DMS114 treated with DMSO at 0.1 percent for 48 hours (cell line): ENCODE measurements around the gene FRS3.

Experiments
- DNase-seq: peaks from one replicate; lab custom pipeline; 2025; ENCODE audit not compliant: unreplicated experiment; lab: John Stamatoyannopoulos, UW

Gene FRS3

DNA sequence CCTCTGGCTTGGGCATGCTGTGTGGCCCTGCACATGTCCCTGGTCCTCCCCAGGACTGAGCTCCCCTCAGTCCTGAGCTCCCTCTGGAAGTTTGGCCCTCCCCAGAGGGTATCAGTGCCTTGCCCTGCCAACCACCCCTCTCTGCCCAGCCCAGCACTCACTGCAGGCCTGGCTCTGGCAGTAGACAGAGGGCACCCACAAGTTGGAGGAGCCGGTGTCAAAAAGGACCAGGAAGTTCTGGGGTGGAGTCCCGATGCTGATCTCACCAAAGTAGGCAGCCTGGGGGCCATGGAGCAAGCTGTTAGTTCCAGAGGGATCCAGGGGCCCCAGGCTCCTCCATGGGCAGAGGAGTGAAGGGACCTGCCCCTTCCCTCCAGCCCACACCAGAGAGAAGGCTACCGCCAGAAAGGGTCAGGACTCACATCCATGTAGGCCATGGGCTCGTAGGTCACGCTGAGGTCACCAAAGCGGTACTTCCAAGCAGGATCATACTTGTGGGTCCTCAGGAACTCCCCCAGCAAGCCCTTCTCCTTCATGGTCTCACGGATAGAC lies 35.4 kb downstream of the FRS3 start:
- DNase-seq = no peak

DNA sequence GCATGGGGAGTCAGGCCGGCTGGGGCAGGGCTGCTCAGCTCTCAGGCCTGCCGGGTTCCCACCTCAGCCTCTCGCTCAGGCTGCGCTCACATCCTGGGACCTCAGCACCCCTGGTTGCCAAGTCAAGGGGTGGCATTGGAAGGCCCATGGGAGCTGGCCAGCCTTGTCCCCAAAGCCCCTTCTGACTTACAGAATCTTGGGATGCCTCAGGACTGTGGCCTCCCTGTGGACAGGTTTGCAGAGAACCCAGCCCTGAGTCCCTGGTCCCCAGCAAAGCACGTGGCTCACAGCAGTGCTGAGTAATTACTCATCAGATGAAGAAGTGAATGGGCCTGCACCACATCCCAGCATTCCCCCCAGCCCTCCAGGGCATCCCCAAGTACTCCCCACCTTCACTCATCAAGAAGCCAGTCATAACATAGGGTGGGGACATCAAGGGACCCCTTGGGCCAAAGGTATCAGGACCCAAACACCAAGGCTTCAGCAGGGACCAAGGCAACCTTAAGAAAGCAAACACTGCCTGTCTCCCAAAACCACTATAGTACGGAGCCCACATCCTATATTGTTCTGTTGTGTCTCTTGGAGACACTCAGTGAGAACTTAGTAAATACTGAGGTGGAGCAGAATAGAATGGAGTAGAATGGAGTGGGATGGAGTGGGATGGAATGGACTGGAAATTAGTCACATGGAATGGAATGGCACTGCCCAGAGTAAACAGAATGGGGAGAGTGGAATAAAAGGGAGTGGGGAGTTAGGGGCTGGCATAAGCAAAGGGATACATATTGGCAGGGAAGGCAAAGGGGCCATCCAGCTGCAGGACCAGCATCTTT lies 36.1 kb downstream of the FRS3 start:
- DNase-seq = no peak

DNA sequence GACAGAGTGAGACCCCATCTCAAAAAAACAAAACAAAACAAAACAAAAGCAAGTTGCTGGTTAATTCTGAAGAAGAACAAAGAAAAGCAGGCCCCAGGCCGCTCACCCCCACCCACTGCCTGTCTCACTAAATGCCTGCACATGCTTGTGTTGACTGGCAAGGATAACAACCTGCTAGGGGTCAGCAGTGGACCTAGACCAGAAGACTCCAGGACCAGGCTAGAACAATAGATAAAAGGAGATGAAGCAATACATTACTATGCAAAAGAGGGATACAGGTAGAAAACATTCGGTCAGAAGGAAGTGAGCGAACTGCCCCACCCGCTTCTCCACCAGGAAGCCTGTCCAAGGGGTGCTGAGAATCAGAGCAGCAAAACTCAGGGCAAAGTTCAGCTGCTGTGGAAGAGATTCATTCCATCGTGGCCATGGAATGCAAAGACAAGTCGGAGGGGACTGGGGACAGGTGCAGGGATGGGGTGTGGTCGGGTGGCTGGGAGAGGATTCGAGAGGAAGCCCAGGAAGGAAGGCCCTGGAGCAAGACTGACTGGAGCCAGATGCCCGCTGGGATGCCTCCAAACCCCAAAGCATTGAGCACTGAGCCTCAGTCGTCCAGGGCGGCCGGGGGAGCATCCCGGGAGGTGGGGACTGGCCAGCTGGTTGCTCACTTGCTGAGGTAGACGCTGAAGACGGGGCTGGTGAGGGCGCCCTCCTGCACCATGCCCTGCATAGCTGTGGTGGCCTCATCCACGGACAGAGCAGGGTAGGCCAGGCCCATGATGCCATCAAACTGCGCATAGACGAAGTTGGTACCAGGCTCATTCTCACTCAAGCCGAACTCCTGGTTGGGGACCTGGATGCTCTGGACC lies 37.8 kb downstream of the FRS3 start:
- DNase-seq = no peak

DNA sequence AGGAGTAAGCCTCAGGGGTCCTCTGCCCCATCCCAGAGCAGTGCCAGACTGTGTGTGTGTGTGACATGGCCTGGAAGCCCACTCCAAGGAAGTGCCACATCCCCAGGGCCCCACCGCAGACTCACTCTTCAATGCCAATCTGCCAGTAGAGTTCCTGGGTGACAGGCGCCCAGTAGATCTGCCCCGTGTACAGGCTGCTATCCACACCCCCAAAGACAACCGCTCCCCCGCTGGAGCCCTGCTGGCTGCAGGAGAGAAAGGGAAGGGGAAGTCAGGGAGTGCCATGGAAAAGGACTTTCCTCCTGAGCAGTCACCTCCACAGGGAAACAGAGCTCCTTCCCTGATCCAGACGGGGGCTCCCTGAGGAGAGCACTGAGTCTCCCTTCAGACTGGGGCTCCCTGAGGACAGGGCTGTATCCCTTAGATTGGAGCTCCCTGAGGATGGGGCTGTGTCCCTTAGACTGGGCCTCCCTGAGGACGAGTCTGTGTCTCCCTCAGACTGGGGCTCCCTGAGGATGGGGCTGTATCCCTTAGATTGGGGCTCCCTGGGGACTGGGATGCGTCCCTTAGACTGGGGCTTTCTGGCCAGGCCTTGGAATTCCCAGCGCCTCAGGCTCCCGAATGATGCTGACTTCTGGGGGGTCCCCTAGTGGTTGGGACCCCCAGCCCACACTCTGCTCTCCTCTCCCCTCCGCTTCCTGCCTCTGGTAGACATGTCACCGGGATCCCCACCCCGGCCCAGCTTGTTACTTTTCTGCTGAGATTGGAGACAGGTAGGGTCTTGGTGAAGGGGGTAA lies 39.1 kb downstream of the FRS3 start:
- DNase-seq = no peak

DNA sequence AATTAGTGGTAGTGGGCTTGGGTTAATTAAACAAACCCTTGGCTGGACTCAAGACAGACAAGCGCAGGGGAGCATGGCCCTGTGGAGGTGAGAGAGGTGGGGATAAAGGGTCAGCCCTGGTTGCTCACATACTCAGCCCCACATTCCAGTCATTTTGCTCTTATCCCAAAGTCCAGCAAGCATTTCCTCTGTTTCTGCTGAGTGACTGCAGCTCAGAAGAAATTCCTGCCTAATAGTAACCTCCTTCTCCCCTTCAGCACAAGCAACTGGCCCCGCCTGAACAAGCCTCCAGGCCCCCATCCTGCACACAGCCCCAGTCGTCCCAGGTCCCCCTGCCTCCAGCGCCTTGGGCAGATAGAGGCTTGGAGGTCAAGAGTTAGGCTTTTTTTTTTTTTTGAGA lies 40.7 kb downstream of the FRS3 start:
- no peak for DNase-seq

DNA sequence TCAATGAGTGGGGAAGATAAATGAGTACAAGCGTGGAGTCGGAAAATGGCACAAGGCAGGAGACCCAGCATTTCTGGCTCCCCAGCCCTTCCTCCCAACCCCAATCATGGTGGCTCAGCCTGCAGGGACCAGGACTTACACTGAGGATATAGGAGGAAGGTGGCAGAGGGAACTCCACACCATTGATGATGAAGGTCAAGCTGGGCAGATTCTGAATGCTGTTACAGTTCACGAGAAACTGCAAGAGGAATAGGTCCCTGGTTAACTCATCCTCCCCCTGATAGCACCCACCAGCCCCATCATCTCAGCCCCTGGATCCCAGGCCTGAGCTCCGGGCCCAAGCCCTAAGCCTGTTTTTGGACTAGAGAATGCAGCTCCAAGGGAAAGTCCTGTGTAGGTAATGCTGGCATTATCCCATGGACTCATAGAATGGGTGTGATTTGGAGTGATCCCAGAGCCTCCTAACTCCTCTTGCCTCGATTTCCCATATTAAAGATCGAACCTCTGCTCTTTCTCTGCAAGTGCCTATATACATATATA lies 42.0 kb downstream of the FRS3 start:
- DNase-seq = no peak

DNA sequence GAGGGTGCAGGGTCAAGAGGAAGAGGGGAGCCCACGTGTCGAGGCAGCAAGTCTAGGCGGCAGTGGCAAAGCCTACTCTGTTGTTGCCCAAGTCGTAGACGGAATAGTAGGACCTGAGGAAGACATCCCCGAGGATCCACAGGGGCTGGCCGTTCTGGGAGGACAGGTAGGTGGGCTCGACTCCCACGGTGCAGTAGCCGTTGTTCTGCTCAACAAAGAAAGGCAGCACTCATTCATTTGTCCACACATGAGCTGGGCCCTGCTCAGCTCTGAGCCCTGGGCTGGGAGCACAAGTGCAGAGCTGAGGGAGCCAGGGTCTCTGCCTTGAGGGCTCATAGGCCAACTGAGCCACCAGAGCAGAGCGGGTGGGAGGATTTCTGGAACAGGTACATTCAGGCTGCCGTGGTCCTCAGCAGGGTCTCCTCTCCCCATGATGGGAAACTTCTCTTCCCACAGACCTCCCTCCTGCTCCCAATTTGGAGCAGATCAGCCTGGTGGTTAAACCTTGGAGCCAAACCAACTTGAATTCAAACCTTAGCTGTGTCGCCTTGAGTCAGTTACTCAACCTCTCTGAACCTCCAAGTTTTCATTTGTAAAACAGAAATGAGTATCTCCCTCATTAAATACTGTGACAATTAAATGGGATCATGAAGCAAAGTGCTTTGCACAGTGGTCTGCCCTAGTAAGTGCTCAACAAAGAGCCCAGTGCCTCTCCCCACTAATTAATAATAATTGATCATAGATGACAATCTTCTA lies 42.7 kb downstream of the FRS3 start:
- no peak for DNase-seq

DNA sequence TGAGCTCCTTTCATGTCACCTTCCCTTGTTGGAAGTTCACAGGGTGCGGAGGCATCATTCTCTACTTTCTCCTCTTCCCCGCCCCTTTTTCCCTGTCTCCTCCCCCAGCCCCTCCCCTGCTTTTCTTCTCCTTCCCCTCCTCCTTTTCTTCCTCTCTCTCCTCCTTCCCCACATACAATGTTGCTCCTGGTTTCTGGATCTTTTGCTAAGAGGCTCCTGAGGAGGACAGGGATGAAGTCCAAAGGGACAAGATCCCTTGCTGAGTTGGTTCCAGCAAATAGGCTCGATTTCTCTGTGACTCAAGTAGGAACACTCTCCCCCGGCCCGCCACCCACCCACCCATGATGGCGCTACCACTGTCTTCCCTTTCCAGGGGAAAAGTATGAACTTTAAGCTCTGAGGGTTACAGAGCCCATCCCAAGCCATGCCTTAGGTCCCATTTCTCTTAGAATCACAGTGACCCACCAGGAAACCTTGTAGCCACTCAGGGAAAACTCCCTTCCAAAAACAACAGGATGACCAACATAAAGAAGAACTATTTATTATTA lies 43.4 kb downstream of the FRS3 start:
- DNase-seq = no peak

DNA sequence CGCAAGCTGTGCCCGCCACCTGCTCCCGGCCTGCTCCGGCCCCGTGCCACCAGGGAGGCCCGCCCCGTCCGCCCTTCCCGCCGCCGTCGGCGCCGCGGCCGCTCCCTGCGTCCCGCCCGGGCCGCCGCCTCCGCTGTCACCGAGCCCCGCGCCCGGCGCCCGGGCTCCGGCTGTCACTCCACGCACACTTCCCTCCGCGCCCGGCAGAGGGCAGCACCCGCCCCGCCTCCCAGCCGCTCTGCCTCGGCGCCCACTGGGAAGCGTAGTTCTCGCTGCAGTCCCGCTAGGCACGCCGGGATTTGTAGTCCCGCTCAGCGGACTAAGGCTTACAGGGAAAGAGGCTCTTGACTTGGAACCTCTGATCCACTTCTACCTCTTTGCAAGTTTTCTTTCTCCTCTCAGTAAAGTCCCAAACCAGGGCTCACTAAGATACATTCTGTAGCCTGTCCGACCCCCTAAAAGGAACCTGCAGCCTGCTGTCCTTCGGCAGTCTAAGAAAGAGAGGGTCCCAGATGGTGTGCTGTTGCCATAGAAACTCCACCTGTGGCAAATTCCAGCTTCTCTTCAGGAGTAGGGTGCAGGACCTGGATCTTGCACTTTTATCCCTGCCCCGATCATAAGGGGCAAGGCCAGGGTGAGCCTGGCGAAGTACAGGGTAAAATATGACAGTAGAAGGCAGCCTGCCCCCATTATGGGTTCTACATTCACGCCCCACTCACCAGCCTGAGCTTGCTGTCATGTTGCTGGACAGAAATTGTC lies 44.1 kb downstream of the FRS3 start, which contains the start of gene TFEB:
TFEB (minus strand) TSS at position 182 of the 759 bp plus-strand sequence. CDS start 44,395 bp downstream, outside the sequence.
- DNase-seq = peak; percentile 93

DNA sequence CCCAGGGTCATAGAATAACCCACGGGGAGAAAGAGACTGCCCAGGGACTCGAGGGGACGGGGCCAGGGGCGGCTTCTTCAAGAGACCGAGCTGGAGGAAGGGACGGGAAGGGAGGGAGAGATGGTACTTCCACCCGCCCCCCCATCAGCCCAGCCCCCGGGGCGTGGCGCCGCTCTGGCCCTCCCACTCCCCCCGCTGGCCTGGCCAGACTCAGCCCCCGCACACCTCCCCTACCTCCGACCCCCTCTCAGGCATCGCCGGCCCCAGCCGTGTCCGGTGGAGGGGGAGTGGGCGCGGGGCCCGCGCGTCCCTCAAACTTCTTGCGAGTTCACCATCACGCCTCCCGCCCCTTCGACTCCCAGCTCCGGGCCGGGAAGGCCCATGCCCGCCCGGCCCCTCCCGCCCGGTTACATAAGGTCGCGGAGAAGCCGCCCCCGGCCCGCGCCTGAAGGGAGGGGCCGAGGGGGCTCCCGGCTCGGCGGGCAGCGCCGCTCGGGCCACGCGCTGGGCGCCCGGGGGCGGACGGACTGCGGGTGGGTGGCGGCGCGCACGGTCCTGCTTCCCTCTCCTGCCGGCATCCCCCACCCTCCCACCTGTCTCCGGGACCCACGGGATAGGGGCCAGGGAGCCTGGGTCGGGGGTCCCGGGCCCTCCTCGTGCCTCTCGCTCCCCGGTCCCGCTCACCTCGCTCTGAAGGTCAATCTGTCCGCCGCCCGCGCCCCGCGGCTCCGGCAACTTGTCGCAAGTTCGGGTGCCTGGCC lies 44.9 kb downstream of the FRS3 start:
- peak; percentile 68 for DNase-seq

DNA sequence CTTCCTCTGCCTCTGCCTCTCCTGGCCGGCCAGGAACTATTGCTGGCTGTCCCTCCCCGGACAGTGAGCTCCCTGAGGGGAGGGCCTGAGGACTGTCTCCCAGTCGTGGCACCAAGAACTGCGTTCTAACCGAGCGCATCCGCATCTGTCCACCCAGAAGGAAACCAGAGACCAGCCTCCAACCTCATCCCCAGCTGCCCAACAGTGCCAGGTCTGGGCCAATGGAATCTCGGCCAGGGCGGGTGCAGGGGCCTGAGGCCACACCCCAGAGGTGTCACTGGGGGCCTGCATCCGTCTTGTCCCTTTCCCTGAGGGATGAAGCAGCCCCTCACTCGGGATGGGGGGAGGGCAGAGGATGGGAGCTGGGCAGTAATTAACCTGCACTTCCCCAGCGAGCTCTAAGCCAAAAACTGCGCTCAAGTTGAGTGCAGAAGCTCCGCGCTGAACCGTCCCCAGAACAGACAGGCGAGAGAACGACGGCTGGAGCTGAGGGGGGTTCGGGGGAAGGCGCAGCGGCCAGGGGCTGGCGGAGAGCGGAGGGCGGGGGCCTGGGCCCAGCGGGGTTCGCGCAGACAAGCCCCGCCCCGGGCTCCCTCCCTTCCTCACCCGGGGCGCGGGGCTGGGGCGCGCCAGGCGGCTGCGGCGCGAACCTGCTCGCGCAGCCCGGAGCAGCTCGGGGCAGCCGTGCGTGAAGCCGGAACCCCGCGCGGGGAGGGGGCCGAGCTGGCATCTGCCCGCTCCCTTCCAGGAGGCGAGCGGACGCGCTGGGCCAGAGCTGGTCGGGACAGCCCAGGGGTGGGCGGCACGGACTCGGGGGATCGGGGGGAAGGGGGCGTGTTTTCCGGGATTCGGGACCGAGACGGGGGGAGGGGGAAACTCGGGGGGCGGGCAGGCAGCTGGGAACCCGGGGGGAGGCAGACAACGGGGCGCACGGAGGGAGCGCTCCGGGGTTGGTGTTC lies 45.7 kb downstream of the FRS3 start:
- peak; percentile 58 for DNase-seq

DNA sequence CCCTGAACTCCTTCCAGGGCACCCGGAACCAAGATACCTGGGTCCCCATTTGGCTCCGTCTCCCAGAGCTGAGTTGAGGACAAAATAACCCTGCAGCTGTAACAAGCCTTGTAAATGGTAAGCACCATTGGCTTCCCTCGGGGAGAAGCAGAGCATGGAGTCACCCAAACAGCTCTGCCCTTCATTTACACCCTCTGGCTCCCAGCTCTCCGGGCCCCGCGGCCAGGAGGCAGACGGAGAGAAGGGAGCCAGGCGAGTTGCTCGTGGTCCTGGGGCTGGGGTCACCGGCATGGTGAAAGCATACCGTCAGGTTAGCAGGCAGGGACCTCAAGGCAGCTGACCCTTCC lies 46.4 kb downstream of the FRS3 start:
- no peak for DNase-seq

DNA sequence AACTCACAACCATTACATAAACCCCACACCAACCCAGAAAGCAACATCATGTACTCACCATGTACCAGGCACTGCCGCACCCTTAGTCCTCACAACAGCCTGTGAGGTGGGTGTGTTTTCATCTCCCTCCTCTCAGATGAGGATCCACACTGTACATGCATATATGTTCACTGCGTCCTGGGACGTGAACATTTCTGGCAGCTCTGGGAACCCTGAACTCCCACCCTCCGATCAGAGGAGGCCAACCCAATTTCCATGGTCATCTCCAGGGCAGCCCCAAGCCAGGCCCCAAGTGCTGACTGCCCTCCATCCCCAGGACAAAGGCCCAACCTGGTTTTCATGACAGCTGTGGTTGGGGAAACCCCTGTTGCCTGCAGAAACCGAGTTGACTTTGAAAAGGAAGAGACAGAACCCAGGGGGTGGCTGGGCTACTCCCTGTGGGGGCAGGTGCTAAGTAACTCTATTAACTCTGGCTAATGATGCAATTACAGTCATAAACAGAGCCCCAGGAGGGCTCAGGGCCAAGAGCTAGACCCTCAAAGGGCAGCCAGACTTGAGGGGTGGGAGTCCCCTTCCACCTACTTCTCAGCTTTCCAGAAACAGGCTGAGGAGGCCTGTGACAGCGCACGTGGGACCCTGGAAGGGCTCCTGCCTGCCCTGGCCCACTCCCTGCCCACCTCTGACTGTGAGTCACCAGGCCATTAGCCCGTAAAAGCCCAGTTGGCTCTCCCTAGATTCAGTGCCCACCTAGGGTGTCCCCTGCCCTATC lies 46.9 kb downstream of the FRS3 start:
- DNase-seq = no peak

DNA sequence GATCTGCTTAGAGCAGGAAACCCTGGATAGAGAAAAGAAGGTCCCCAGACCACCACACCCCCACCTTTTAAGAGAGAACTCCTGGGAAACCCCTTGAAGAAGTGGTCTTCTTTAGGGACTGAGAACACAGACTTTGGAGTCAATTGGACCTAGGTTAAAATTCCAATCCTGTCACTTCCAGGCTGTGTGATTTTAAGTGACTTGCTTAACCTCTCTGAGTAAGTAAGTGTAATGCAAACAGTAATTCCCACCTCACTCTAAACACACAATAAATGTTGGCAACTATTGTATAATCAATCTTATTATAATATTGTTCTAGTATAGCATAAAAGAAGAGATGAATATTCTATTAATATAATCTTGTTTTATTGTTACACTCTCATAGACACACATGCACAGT lies 47.6 kb downstream of the FRS3 start:
- no peak for DNase-seq

DNA sequence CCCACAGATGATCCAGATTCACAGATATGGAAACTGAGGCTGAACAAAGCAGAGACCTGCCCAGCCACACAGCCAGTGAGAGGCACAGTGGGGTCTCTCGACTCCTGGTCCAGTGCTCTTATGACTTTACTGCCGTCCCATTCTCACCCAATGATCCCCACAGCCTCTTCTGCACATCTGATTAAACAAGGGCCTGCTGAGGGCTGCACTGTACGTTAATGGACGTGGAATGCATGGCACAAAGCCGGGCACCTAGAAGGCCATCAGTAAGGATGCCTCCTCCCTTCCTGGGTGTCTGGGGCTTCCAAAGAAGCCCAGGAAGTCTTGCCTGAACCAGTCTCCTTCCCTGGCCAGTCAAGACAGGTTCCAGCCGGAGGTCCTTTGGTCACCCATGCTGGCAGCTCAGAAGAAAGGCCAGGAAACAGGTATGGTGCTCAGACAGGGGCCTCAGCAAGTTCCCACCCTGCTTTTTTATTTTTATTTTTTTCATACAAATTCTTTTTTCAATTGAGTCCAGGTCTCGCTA lies 48.1 kb downstream of the FRS3 start:
- no peak for DNase-seq
